SK-N-MC (cell line): ENCODE results near the gene KRT35.

Source experiments
- EZH2 ChIP-seq: fragments of 200-600 bp; sonication (generic); IDR thresholded peaks from one replicate; pipeline ENCODE4 v1.6.1; 2017; ENCODE audit warnings: antibody characterized with exemption
- POLR2AphosphoS5 ChIP-seq: IDR thresholded peaks from 2 replicates; pipeline ENCODE4 v1.6.1; 2012; ENCODE audit warnings: mild to moderate bottlenecking, low read depth, low read length, borderline replicate concordance

DNA sequence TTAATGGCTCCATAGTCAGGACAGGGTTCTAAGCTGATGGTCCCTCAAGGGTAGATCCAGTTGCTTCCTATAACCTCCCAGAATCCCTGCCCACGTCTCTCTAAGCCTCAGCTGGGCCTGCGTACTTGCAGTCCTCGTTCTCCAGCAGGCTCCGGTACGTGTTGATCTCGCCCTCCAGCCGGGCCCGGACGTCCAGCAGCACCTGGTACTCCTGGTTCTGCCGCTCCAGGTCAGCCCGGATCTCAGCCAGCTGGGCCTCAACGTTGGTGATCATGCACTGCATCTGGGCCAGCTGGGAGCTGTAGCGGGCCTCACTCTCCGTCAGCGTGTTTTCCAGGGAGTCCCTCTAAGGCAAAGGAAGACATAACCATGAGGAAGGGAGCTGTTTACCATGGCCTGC lies 18.2 kb downstream of the KRT35 start:
- TF ChIP-seq EZH2 (no peak), POLR2AphosphoS5 (no peak)
